ENCODE data around the gene MMP21. TPM values are rescaled to one million over a fixed set of nuclear protein-coding genes. Genes with fewer than 3 reads are reported as not detected.

Gene MMP21
- total RNA-seq, 1 experiment from 2014 or later, result not detected

GRCh38 chr10:125738206-125738605 lies 37.4 kb downstream of the MMP21 start:
- Histone ChIP-seq H2AFZ (ENCODE audit: low read length) (no peak overlapping the region), H3K9ac (ENCODE audit: extremely low read depth, insufficient read length, low read length) (no peak overlapping the region), H3K56ac (ENCODE audit: insufficient read length, low read depth, low read length) (no peak overlapping the region), H2AK5ac (ENCODE audit: insufficient read length, low read length) (no peak overlapping the region), H3K27ac (ENCODE audit: insufficient read length, low read depth, low read length) (no peak overlapping the region), H3K4ac (ENCODE audit: low read depth, low read length) (no peak overlapping the region), H4K5ac (ENCODE audit: insufficient read length, low read depth, low read length) (no peak overlapping the region), H3K23me2 (ENCODE audit: insufficient read length, low read depth, low read length, poor library complexity, severe bottlenecking) (no peaks in the 10 kb centered on the region), H3K9me3 (ENCODE audit: control insufficient read depth, low read depth, low read length) (no peaks in the 10 kb centered on the region), H3K18ac (ENCODE audit: insufficient read length, low read depth, low read length) (no peak overlapping the region), H2BK120ac (ENCODE audit: low read depth, low read length, poor library complexity, severe bottlenecking) (no peak overlapping the region), H4K91ac (ENCODE audit: insufficient read length, low read depth, low read length) (no peak overlapping the region), H4K8ac (replicated peaks; ENCODE audit: insufficient read length, low read depth, low read length) (no peak overlapping the region), H3K4me2 (ENCODE audit: insufficient read depth, insufficient read length, low read length) (no peak overlapping the region), H2BK5ac (ENCODE audit: insufficient read length, low read length) (no peak overlapping the region), H3K79me2 (ENCODE audit: insufficient read depth, low read length) (no peaks in the 10 kb centered on the region), H3K4me1 (ENCODE audit: insufficient read depth, low read length) (no peaks in the 10 kb centered on the region), H2BK12ac (ENCODE audit: insufficient read length, low read depth, low read length) (no peak overlapping the region), H4K20me1 (ENCODE audit: control insufficient read depth, insufficient read depth, insufficient read length) (no peaks in the 10 kb centered on the region), H3K14ac (ENCODE audit: insufficient read depth, low read length) (no peak overlapping the region), H3T11ph (ENCODE audit: low read length) (no peak overlapping the region), H3K79me1 (ENCODE audit: insufficient read depth, low read depth, low read length, poor library complexity, severe bottlenecking) (no peaks in the 10 kb centered on the region), H3K23ac (ENCODE audit: insufficient read length, low read depth, low read length) (no peak overlapping the region), H2BK15ac (ENCODE audit: low read depth, low read length) (no peak overlapping the region), H3K27me3 (ENCODE audit: insufficient read depth, low read length) (no peaks in the 10 kb centered on the region), H2BK20ac (ENCODE audit: low read depth, low read length, poor library complexity, severe bottlenecking) (no peak overlapping the region)
- Mint-ChIP-seq H3K36me3 (ENCODE audit: insufficient read depth in 1 of 3, low read depth in 3 of 3) (peaks cover 39 to 92% (median 80%) of the 10 kb centered on the region in 3 experiments), H3K4me3 (no peak overlapping the region), H3K4me1 (no peaks in the 10 kb centered on the region), H3K27ac (no peak overlapping the region; a peak in 1 of 7 replicates), H3K9me3 (no peaks in the 10 kb centered on the region), H3K27me3 (ENCODE audit: low read depth) (no peaks in the 10 kb centered on the region)
- TF ChIP-seq CTCF (conservative IDR thresholded peaks at IDR 0.05), result no peak
- no CpG with 5 or more reads among the region's 5 CpGs for WGBS (ENCODE audit: extremely low coverage, insufficient read length, low lambda C conversion rate)
- no peak for DNase-seq

Data from H9 (cell line).